CD4-positive, alpha-beta memory T cell (primary cell): ENCODE measurements around the gene CDC27. TPM values are rescaled to one million over a fixed set of nuclear protein-coding genes. Genes with fewer than 3 reads are reported as not detected.

ENCODE experiments used
- CTCF ChIA-PET: fragments of 350-600 bp; sonication (Branson Sonifier 250); formaldehyde crosslinking; loops from one replicate; lab custom pipeline; 2021; ENCODE audit warnings: inconsistent platforms; ENCODE audit not compliant: partially characterized antibody; lab: Charles Lee
- POLR2A ChIA-PET: fragments of 350-600 bp; sonication (Branson Sonifier 250); formaldehyde crosslinking; loops from one replicate; lab custom pipeline; 2021; ENCODE audit not compliant: partially characterized antibody; lab: Charles Lee
- DNase-seq, 5 donors: peaks; one replicate each; pipeline versions ENCODE4 v3.0.0 to v3.0.0-alpha.2; 2020 to 2022; ENCODE audit warnings: mixed read lengths in 1 of 5
- H3K27ac ChIP-seq: one replicate; pipeline ENCODE4 v1.7.0; 2013; ENCODE audit warnings: low read depth, low read length
- H3K27me3 ChIP-seq: 2 replicates; pipeline ENCODE4 v1.7.0; 2013; ENCODE audit warnings: mild to moderate bottlenecking, low read length, moderate library complexity; ENCODE audit not compliant: insufficient read depth
- H3K36me3 ChIP-seq: 2 replicates; pipeline ENCODE4 v1.7.0; 2013; ENCODE audit warnings: mild to moderate bottlenecking, low read length, moderate library complexity; ENCODE audit not compliant: insufficient read depth
- H3K4me1 ChIP-seq: 2 replicates; pipeline ENCODE4 v1.7.0; 2013; ENCODE audit warnings: mild to moderate bottlenecking, low read length, moderate library complexity; ENCODE audit not compliant: insufficient read depth
- H3K4me3 ChIP-seq, 2 donors: one replicate each; pipeline ENCODE4 v1.7.0; 2013; ENCODE audit warnings: low read length in 2 of 2, mild to moderate bottlenecking in 1 of 2
- H3K9me3 ChIP-seq, 2 donors: one replicate each; pipeline ENCODE4 v1.7.0; 2013; ENCODE audit warnings: low read length in 2 of 2, control low read depth in 1 of 2; ENCODE audit not compliant: control insufficient read depth in 1 of 2
- H3K27ac Mint-ChIP-seq, 7 donors: one replicate each; pipeline ENCODE4 v1.8.0; 2020 to 2021; ENCODE audit warnings: mixed read lengths in 7 of 7, mild to moderate bottlenecking in 6 of 7, inconsistent platforms in 3 of 7, moderate library complexity in 3 of 7
- H3K27me3 Mint-ChIP-seq, 2 donors: one replicate each; pipeline ENCODE4 v1.8.0; 2020 to 2021; ENCODE audit warnings: mixed read lengths in 2 of 2
- H3K36me3 Mint-ChIP-seq, 2 donors: one replicate each; pipeline ENCODE4 v1.8.0; 2020 to 2021; ENCODE audit warnings: mixed read lengths in 2 of 2, inconsistent platforms in 1 of 2, mild to moderate bottlenecking in 1 of 2
- H3K4me1 Mint-ChIP-seq, 4 donors: one replicate each; pipeline ENCODE4 v1.8.0; 2020 to 2021; ENCODE audit warnings: mixed read lengths in 4 of 4, mild to moderate bottlenecking in 1 of 4
- H3K4me3 Mint-ChIP-seq, 8 donors: one replicate each; pipeline ENCODE4 v1.8.0; 2020 to 2021; ENCODE audit warnings: mixed read lengths in 8 of 8, mild to moderate bottlenecking in 7 of 8, moderate library complexity in 6 of 8, inconsistent platforms in 3 of 8
- H3K9me3 Mint-ChIP-seq, 8 donors: one replicate each; pipeline ENCODE4 v1.8.0; 2020 to 2021; ENCODE audit warnings: mixed read lengths in 8 of 8, mild to moderate bottlenecking in 5 of 8, inconsistent platforms in 3 of 8, moderate library complexity in 1 of 8
- intact Hi-C: fragments of 100-400 bp; cut with micrococcal nuclease; formaldehyde crosslinking; loops from one replicate; pipeline ENCODE4 v1.15.1; 2023
- polyA plus RNA-seq, 2 donors: library from polyadenylated mRNA; unstranded; fragments of 300-500 nt; fragmentation: Illumina TruSeq; gene quantifications; one replicate each; pipeline ENCODE4 v1.2.3, GENCODE V29; 2021
- total RNA-seq, 2 experiments: library from RNA; stranded (reverse); gene quantifications; one replicate each; pipeline ENCODE4 v1.2.3, GENCODE V29; 2021

Gene CDC27
- total and polyA plus RNA-seq, 4 experiments from 2014 or later = 60.2 to 104 (median 68.8) TPM

GRCh38 chr17:47213540-47213939 is 24.4 kb upstream of the CDC27 start:
- peak overlapping the region in 2 of 7 donors; percentile 34 to 52 for H3K27ac Mint-ChIP-seq
- peaks cover 6 to 30% (median 15%) of the 10 kb centered on the region in 4 donors for H3K4me1 Mint-ChIP-seq
- peaks cover 0 to 2% of the 10 kb centered on the region in 2 donors for H3K27me3 Mint-ChIP-seq
- Histone ChIP-seq H3K27ac (no peak overlapping the region), H3K27me3 (no peaks in the 10 kb centered on the region), H3K36me3 (no peaks in the 10 kb centered on the region), H3K9me3 (no peaks in the 10 kb centered on the region), H3K4me1 (peaks cover 33% of the 10 kb centered on the region), H3K4me3 (no peak overlapping the region)
- ChIA-PET POLR2A (interaction anchor here (3.3 kb wide), 1 partner anchor 8 kb away, joined by 13 read pairs; no protein-coding TSS in a partner anchor), CTCF (no interaction called here)
- intact Hi-C loops = no loop called here
- H3K4me3 Mint-ChIP-seq = no peak overlapping the region
- DNase-seq = no peak
- H3K36me3 Mint-ChIP-seq = no peaks in the 10 kb centered on the region
- no peaks in the 10 kb centered on the region for H3K9me3 Mint-ChIP-seq

GRCh38 chr17:47212458-47212857 is 23.4 kb upstream of the CDC27 start:
- CTCF ChIA-PET = no interaction called here
- no peak overlapping the region for H3K4me3 Mint-ChIP-seq
- intact Hi-C loops = no loop called here

GRCh38 chr17:47210779-47211178 is 21.7 kb upstream of the CDC27 start:
- H3K27me3 ChIP-seq = no peaks in the 10 kb centered on the region
- H3K27me3 Mint-ChIP-seq = peaks cover 0 to 2% of the 10 kb centered on the region in 2 donors
- intact Hi-C loops = no loop called here
- ChIA-PET POLR2A (interaction anchor here (1.6 kb wide), 1 partner anchor 21 kb away, joined by 3 read pairs; no protein-coding TSS in a partner anchor), CTCF (no interaction called here)
- no peaks in the 10 kb centered on the region for H3K9me3 ChIP-seq
- H3K4me1 ChIP-seq = peaks cover 33% of the 10 kb centered on the region
- no peaks in the 10 kb centered on the region for H3K36me3 Mint-ChIP-seq
- peak overlapping the region in 1 of 7 donors; percentile 42 for H3K27ac Mint-ChIP-seq
- no peak overlapping the region for H3K4me3 Mint-ChIP-seq
- no peak overlapping the region for H3K4me3 ChIP-seq
- H3K9me3 Mint-ChIP-seq = no peaks in the 10 kb centered on the region
- no peak overlapping the region for H3K27ac ChIP-seq
- H3K36me3 ChIP-seq = no peaks in the 10 kb centered on the region
- no peak for DNase-seq
- H3K4me1 Mint-ChIP-seq = peaks cover 15 to 36% (median 25%) of the 10 kb centered on the region in 4 donors

More at GRCh38 chr17:47212458-47212857, 23.4 kb upstream of the CDC27 start:
- Histone ChIP-seq H3K4me3 (no peak overlapping the region), H3K36me3 (no peaks in the 10 kb centered on the region), H3K4me1 (peaks cover 33% of the 10 kb centered on the region), H3K27me3 (no peaks in the 10 kb centered on the region), H3K9me3 (no peaks in the 10 kb centered on the region), H3K27ac (no peak overlapping the region)
- DNase-seq = no peak
- H3K4me1 Mint-ChIP-seq = peaks cover 11 to 33% (median 17%) of the 10 kb centered on the region in 4 donors
- H3K27me3 Mint-ChIP-seq = peaks cover 0 to 2% of the 10 kb centered on the region in 2 donors
- H3K9me3 Mint-ChIP-seq = no peaks in the 10 kb centered on the region
- POLR2A ChIA-PET = no interaction called here
- H3K27ac Mint-ChIP-seq = peak overlapping the region in 1 of 7 donors; percentile 7
- no peaks in the 10 kb centered on the region for H3K36me3 Mint-ChIP-seq

GRCh38 chr17:47210105-47210504 is 21.0 kb upstream of the CDC27 start:
- Histone ChIP-seq H3K27ac (no peak overlapping the region), H3K4me3 (no peak overlapping the region), H3K4me1 (peaks cover 39% of the 10 kb centered on the region), H3K9me3 (no peaks in the 10 kb centered on the region), H3K36me3 (no peaks in the 10 kb centered on the region), H3K27me3 (no peaks in the 10 kb centered on the region)
- no peak overlapping the region for H3K27ac Mint-ChIP-seq
- peaks cover 0 to 2% of the 10 kb centered on the region in 2 donors for H3K27me3 Mint-ChIP-seq
- POLR2A ChIA-PET = no interaction called here
- no peaks in the 10 kb centered on the region for H3K36me3 Mint-ChIP-seq
- peaks cover 21 to 43% (median 32%) of the 10 kb centered on the region in 4 donors for H3K4me1 Mint-ChIP-seq
- CTCF ChIA-PET = no interaction called here
- DNase-seq = no peak
- no peaks in the 10 kb centered on the region for H3K9me3 Mint-ChIP-seq
- intact Hi-C loops = no loop called here
- H3K4me3 Mint-ChIP-seq = no peak overlapping the region

GRCh38 chr17:47209499-47209898 is 20.4 kb upstream of the CDC27 start:
- Mint-ChIP-seq H3K4me1 (peaks cover 27 to 49% (median 38%) of the 10 kb centered on the region in 4 donors), H3K9me3 (no peaks in the 10 kb centered on the region), H3K27me3 (peaks cover 0 to 2% of the 10 kb centered on the region in 2 donors), H3K27ac (peak overlapping the region in 2 of 7 donors; percentile 14 to 46), H3K36me3 (no peaks in the 10 kb centered on the region), H3K4me3 (peak overlapping the region in 1 of 8 donors; percentile 29)
- DNase-seq = no peak
- Histone ChIP-seq H3K27me3 (no peaks in the 10 kb centered on the region), H3K9me3 (no peaks in the 10 kb centered on the region), H3K4me3 (no peak overlapping the region), H3K36me3 (no peaks in the 10 kb centered on the region), H3K4me1 (peaks cover 45% of the 10 kb centered on the region), H3K27ac (no peak overlapping the region)
- CTCF ChIA-PET = no interaction called here
- intact Hi-C loops = no loop called here
- POLR2A ChIA-PET = interaction anchor here (7.0 kb wide), 1 partner anchor 22 kb away, joined by 98 read pairs; the partner anchor contains the start of gene CDC27

GRCh38 chr17:47208744-47209488 is 19.8 kb upstream of the CDC27 start, which contains the start of gene MYL4:
MYL4 (plus strand) TSS chr17:47209348; CDS start chr17:47209423, 75 bp downstream.
- no peaks in the 10 kb centered on the region for H3K36me3 Mint-ChIP-seq
- H3K4me1 Mint-ChIP-seq = peaks cover 33 to 55% (median 44%) of the 10 kb centered on the region in 4 donors
- H3K36me3 ChIP-seq = no peaks in the 10 kb centered on the region
- no peak for DNase-seq
- ChIA-PET CTCF (interaction anchor here (1.4 to 2.9 kb wide), 2 partner anchors 10 to 20 kb away, joined by 3 to 11 read pairs; no protein-coding TSS in a partner anchor), POLR2A (interaction anchor here (0.6 to 7.0 kb wide), 2 partner anchors 21 to 1105 kb away, joined by 3 to 98 read pairs; partner anchors contain the start of gene CDC27)
- no peak within 1 kb of the TSS for H3K4me3 ChIP-seq
- no peaks in the 10 kb centered on the region for H3K9me3 Mint-ChIP-seq
- peaks cover 51% of the 10 kb centered on the region for H3K4me1 ChIP-seq
- peak within 1 kb of the TSS in 6 of 7 donors; percentile 14 to 93 (median 64) for H3K27ac Mint-ChIP-seq
- H3K9me3 ChIP-seq = no peaks in the 10 kb centered on the region
- H3K4me3 Mint-ChIP-seq = peak within 1 kb of the TSS in 1 of 8 donors; percentile 29
- no peaks in the 10 kb centered on the region for H3K27me3 ChIP-seq
- intact Hi-C loops = no loop called here
- no peak within 1 kb of the TSS for H3K27ac ChIP-seq
- peaks cover 0 to 2% of the 10 kb centered on the region in 2 donors for H3K27me3 Mint-ChIP-seq
